Smooth muscle cell (in vitro differentiated cells): ENCODE data around the gene MAGEL2. TPM values are rescaled to one million over a fixed set of nuclear protein-coding genes. Genes with fewer than 3 reads are reported as not detected.

Experiments
- DNase-seq: peaks from one replicate; lab custom pipeline; 2025; ENCODE audit not compliant: unreplicated experiment; lab: John Stamatoyannopoulos, UW
- H2AFZ ChIP-seq: fragments of 200-600 bp; sonication (generic); 2 replicates; pipeline ENCODE4 v1.6.0; 2016; ENCODE audit warnings: antibody characterized with exemption, low read depth, mild to moderate bottlenecking
- H3F3A ChIP-seq: fragments of 200-600 bp; sonication (generic); 2 replicates; pipeline ENCODE4 v1.6.0; 2017; ENCODE audit warnings: antibody characterized with exemption, low read depth
- H3K27ac ChIP-seq: fragments of 200-600 bp; sonication (generic); 2 replicates; pipeline ENCODE4 v1.5.1; 2016; ENCODE audit warnings: low read depth, mild to moderate bottlenecking
- H3K27me3 ChIP-seq: fragments of 200-600 bp; sonication (generic); 2 replicates; pipeline ENCODE4 v1.6.1; 2016; ENCODE audit warnings: low read depth, mild to moderate bottlenecking
- H3K36me3 ChIP-seq: fragments of 200-600 bp; sonication (generic); 2 replicates; pipeline ENCODE4 v1.5.1; 2016; ENCODE audit warnings: low read depth
- H3K4me1 ChIP-seq: fragments of 200-600 bp; sonication (generic); 2 replicates; pipeline ENCODE4 v1.5.1; 2016; ENCODE audit warnings: low read depth
- H3K4me2 ChIP-seq: fragments of 200-600 bp; sonication (generic); 2 replicates; pipeline ENCODE4 v1.6.0; 2016; ENCODE audit warnings: mild to moderate bottlenecking
- H3K4me3 ChIP-seq: fragments of 200-600 bp; sonication (generic); 2 replicates; pipeline ENCODE4 v1.5.1; 2016; ENCODE audit warnings: mild to moderate bottlenecking
- H3K79me2 ChIP-seq: fragments of 200-600 bp; sonication (generic); 2 replicates; pipeline ENCODE4 v1.6.0; 2016; ENCODE audit warnings: low read depth, mild to moderate bottlenecking
- H3K9ac ChIP-seq: fragments of 200-600 bp; sonication (generic); 2 replicates; pipeline ENCODE4 v1.6.0; 2016; ENCODE audit warnings: low read depth
- H3K9me3 ChIP-seq: fragments of 200-600 bp; sonication (generic); replicated peaks from 2 replicates; pipeline ENCODE4 v1.5.1; 2016; ENCODE audit warnings: low read depth
- H4K20me1 ChIP-seq: fragments of 200-600 bp; sonication (generic); 2 replicates; pipeline ENCODE4 v1.6.0; 2016; ENCODE audit warnings: low read depth
- CTCF ChIP-seq: fragments of 200-600 bp; sonication (generic); IDR thresholded peaks from 2 replicates; pipeline ENCODE4 v1.5.1; 2017; ENCODE audit warnings: borderline replicate concordance, mild to moderate bottlenecking, antibody characterized with exemption; ENCODE audit not compliant: insufficient read depth, poor library complexity, severe bottlenecking
- WGBS: methylation state at CpG from one replicate; pipeline ENCODE4 v1.1.7; 2016; ENCODE audit warnings: low lambda C conversion rate; 5-methylcytosine and 5-hydroxymethylcytosine counted together
- polyA plus RNA-seq: library from polyadenylated mRNA; unstranded; fragments of >200 nt; fragmentation: Nextera tagmentation; extraction: Ambion mirVana; gene quantifications from 2 replicates; pipeline ENCODE4 v1.2.1, GENCODE V29; 2016
- total RNA-seq: library from RNA; depleted of rRNA; stranded (reverse); fragments of >200 nt; gene quantifications from 2 replicates; pipeline ENCODE4 v1.2.3, GENCODE V29; 2014

Gene MAGEL2
- total and polyA plus RNA-seq, 2 experiments from 2014 or later = 8.4 to 16.0 TPM

DNA sequence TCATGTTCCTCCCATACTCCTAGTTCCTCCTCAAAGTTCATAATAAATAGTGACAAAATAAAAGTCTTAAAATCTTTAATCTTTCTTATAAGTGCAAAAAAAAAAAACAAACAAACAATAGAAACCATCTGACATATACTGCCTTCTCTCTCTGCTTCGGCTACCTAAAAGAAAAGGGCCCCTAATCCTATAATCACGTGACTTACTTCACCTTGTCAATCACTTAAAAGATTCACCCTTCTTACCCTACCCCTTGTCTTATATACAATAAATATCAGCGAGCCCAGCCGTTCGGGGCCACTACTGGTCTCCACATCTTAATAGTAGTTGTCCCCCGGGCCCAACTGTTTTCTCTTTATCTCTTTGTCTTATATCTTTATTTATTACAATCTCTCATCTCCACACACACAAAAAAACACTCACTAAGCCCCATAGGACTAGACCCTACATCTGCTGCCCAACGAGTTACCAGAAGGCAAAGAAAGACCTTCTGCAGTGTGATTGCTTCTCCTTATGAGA lies 53.4 kb downstream of the MAGEL2 start:
- Histone ChIP-seq H4K20me1 (no peaks in the 10 kb centered on the region), H3K36me3 (no peaks in the 10 kb centered on the region), H3F3A (no peaks in the 10 kb centered on the region), H3K9me3 (no peaks in the 10 kb centered on the region), H3K4me1 (no peaks in the 10 kb centered on the region), H3K4me3 (no peak overlapping the region), H3K9ac (no peak overlapping the region), H3K79me2 (no peaks in the 10 kb centered on the region), H3K27ac (no peak overlapping the region), H2AFZ (no peak overlapping the region), H3K4me2 (no peak overlapping the region), H3K27me3 (no peaks in the 10 kb centered on the region)
- WGBS = 73% methylated on average over 7 of the region's 7 CpGs
- DNase-seq = no peak
- TF ChIP-seq CTCF = no peak

Other genes starting within 250 kb of the MAGEL2 start
- gene GOLGA6L2, start 200.6 kb downstream of the MAGEL2 start, total RNA-seq = not detected in 2 replicates
- gene GOLGA6L2, start 200.6 kb downstream of the MAGEL2 start, polyA plus RNA-seq = not detected in 2 replicates
- not detected in 2 replicates for gene MKRN3, start 82.2 kb downstream of the MAGEL2 start, total RNA-seq
- gene MKRN3, start 82.2 kb downstream of the MAGEL2 start, polyA plus RNA-seq = 0.07 TPM in 1 of 2 replicates, not detected in the other
- gene NDN, start 39.4 kb upstream of the MAGEL2 start, total RNA-seq = 114 and 118 TPM in 2 replicates
- gene NDN, start 39.4 kb upstream of the MAGEL2 start, polyA plus RNA-seq = 139 and 158 TPM in 2 replicates